Karpas-422 (cell line): ENCODE measurements around the gene CADM3. TPM values are rescaled to one million over a fixed set of nuclear protein-coding genes. Genes with fewer than 3 reads are reported as not detected.

ENCODE experiments used
- DNase-seq: peaks from one replicate; pipeline ENCODE4 v3.0.0-alpha.2; 2015
- H2AFZ ChIP-seq: fragments of 200-600 bp; sonication (generic); 2 replicates; pipeline ENCODE4 v1.6.1; 2014; ENCODE audit warnings: antibody characterized with exemption, low read length, mixed read lengths
- H3K27ac ChIP-seq: fragments of 200-600 bp; sonication (generic); 2 replicates; pipeline ENCODE4 v1.5.1; 2014; ENCODE audit warnings: mild to moderate bottlenecking, low read length, moderate library complexity
- H3K27me3 ChIP-seq: fragments of 200-600 bp; sonication (generic); 2 replicates; pipeline ENCODE4 v1.6.1; 2014; ENCODE audit warnings: low read length, mixed read lengths
- H3K36me3 ChIP-seq: fragments of 200-600 bp; sonication (generic); 2 replicates; pipeline ENCODE4 v1.6.1; 2014; ENCODE audit warnings: low read length, mixed read lengths; ENCODE audit not compliant: insufficient read depth
- H3K4me1 ChIP-seq: fragments of 200-600 bp; sonication (generic); 2 replicates; pipeline ENCODE4 v1.6.1; 2014; ENCODE audit warnings: mild to moderate bottlenecking, low read length, mixed read lengths
- H3K4me2 ChIP-seq: fragments of 200-600 bp; sonication (generic); 2 replicates; pipeline ENCODE4 v1.6.1; 2014; ENCODE audit warnings: low read length, low read depth, mild to moderate bottlenecking; ENCODE audit not compliant: poor library complexity, severe bottlenecking
- H3K4me3 ChIP-seq: fragments of 200-600 bp; sonication (generic); 2 replicates; pipeline ENCODE4 v1.5.1; 2014; ENCODE audit warnings: mild to moderate bottlenecking, antibody characterized with exemption, low read length, mixed read lengths
- H3K79me2 ChIP-seq: fragments of 200-600 bp; sonication (generic); 2 replicates; pipeline ENCODE4 v1.6.1; 2014; ENCODE audit warnings: mild to moderate bottlenecking, low read length, mixed read lengths
- H3K9ac ChIP-seq: fragments of 200-600 bp; sonication (generic); 2 replicates; pipeline ENCODE4 v1.6.0; 2014; ENCODE audit warnings: low read length
- H3K9me2 ChIP-seq: fragments of 200-600 bp; sonication (generic), shearing (Covaris generic); replicated peaks from 2 replicates; pipeline ENCODE4 v1.6.0; 2014; ENCODE audit warnings: mild to moderate bottlenecking, low read length, moderate library complexity; ENCODE audit not compliant: insufficient read depth
- H3K9me3 ChIP-seq: fragments of 300-700, 200-600 bp; sonication (generic); 2 replicates; pipeline ENCODE4 v1.6.1; 2014; ENCODE audit warnings: low read length, mixed read lengths
- H4K20me1 ChIP-seq: fragments of 200-600 bp; sonication (generic); 2 replicates; pipeline ENCODE4 v1.6.1; 2014; ENCODE audit warnings: mild to moderate bottlenecking, antibody characterized with exemption, low read length, low read depth; ENCODE audit not compliant: insufficient read depth
- total RNA-seq: library from RNA; depleted of rRNA; stranded (reverse); fragments of >200 nt; shearing (Covaris generic); gene quantifications from 2 replicates; pipeline ENCODE4 v1.2.3, GENCODE V29; 2014; ENCODE audit warnings: low replicate concordance

The CADM3 gene
- total RNA-seq, 1 experiment from 2014 or later: not detected

DNA sequence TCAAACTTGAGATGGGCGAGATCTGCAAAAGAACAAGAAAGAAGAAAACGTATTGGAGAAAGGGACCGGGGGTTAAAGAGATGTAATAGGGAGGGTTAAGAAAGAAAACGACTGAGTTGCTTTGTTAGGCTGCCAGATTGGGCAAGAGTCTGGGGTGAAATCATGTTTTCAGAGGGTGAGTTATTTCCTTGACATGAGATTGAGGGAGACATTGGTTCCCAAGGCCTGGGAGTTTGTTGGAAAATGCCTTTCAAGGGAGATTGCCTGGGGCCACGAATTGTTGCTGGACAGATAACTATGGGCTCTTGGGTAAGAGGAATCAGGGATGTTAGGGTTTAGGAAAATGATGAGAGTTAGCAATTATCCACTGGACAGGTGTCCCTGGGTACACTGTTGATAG, 776 bp upstream of the CADM3 start:
- Histone ChIP-seq H4K20me1 (no peaks in the 10 kb centered on the region), H3K79me2 (no peaks in the 10 kb centered on the region), H3K36me3 (no peaks in the 10 kb centered on the region), H3K9me3 (no peaks in the 10 kb centered on the region), H2AFZ (no peak overlapping the region), H3K4me2 (no peak overlapping the region), H3K9me2 (no peaks in the 10 kb centered on the region), H3K4me3 (no peak overlapping the region), H3K9ac (no peak overlapping the region), H3K27ac (no peak overlapping the region), H3K27me3 (no peaks in the 10 kb centered on the region), H3K4me1 (no peaks in the 10 kb centered on the region)
- no peak for DNase-seq

DNA sequence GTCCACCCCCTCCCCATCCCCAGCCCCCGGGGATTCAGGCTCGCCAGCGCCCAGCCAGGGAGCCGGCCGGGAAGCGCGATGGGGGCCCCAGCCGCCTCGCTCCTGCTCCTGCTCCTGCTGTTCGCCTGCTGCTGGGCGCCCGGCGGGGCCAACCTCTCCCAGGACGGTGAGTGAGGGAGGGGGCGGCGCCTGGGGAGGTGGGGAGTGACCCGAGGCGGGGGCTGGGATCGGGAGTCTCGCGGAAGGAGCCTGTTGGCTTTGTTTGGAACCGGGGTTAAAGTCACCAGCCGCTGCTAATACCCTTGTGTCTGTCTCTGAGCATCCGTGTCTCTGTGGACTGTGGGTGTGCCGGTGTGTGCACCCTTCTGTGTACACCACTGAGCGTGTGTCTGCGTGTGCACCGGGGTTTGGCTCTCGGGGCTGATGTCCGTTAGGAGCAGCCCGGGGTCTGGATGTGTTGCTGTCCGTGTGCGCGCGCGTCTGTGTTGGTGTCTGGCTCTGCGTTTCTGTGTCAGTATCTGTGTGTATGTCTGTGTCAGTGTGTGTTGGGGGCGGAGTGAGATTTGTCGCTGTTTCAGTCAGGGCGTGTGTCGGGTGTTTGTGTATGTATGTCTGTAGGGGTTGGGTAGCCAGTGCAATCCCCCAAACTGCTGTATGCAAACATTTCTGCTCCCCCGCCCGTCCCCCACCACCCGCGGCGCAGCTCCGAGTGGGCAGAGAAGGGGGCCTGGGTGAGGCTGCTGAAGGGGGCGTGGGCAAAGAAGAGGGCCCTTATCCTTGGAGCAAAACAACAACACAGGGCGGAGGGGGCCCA, 480 bp downstream of the CADM3 start:
- Histone ChIP-seq H3K27me3 (no peaks in the 10 kb centered on the region), H3K4me3 (no peak overlapping the region), H3K27ac (no peak overlapping the region), H2AFZ (no peak overlapping the region), H3K9ac (no peak overlapping the region), H3K9me3 (no peaks in the 10 kb centered on the region), H4K20me1 (no peaks in the 10 kb centered on the region; the same call in 1 of the 2 replicates), H3K79me2 (no peaks in the 10 kb centered on the region), H3K36me3 (no peaks in the 10 kb centered on the region), H3K4me1 (no peaks in the 10 kb centered on the region), H3K9me2 (no peaks in the 10 kb centered on the region), H3K4me2 (no peak overlapping the region)
- DNase-seq: no peak

DNA sequence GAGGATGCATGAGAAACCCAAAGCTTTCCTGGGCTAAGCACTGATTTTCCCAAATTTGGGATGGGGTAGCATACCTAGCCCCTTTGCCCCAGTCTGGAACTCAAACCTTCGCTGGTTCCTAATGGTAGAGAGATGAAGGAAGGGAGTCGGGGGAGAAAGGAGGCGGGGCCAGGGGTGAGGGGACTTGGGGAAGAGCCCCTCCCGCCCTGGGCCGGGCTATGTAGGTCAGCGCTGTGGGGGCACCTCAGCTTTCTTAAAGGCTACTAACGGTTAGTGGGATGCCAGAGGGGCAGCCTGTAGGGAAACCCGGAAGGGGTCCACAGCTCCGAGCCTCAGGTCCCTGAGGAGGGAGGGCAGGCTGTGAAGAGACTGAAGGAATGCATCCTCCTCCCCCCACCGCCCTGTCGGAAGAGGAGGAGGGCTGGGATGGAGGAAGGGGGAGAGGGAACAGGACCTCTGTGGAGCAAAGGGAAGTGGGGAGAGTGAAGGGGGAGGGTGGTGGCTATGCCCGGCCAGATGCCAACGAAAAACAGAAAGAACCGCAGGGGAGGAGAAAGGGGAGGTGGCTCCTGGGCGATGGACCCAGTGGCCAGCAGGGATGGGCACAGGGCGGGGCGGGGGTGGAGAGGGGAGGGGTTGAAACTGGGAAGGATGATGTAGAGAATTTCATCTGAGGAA, 1.3 kb downstream of the CADM3 start:
- Histone ChIP-seq H3K79me2 (no peaks in the 10 kb centered on the region), H3K36me3 (no peaks in the 10 kb centered on the region), H3K4me1 (no peaks in the 10 kb centered on the region), H3K27ac (no peak overlapping the region), H3K27me3 (no peaks in the 10 kb centered on the region), H3K9ac (no peak overlapping the region), H3K4me2 (no peak overlapping the region), H3K4me3 (no peak overlapping the region), H3K9me2 (no peaks in the 10 kb centered on the region), H3K9me3 (no peaks in the 10 kb centered on the region), H4K20me1 (peaks cover 3% of the 10 kb centered on the region; the same call in 1 of the 2 replicates), H2AFZ (no peak overlapping the region)
- DNase-seq: no peak

DNA sequence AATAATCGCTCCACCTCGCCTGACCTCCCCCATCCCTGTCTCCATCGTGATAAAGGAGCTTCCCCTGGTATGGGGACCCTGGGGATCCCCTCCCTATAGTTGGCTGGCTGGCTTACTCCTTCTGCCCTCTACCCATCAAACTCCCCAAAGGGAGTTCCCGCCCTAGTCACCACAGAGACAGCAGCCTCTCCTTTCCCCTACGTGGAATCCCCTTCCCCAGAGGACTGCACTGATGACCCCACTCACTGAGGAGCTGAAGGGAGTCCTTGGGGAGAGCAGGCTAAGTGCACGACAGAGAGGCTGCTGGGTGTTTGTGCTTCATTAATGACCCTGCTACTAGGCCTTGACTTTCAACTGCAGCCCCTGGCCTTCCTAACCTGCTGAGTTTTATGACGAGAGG, 1.9 kb downstream of the CADM3 start:
- no peak overlapping the region for H2AFZ ChIP-seq
- H3K4me1 ChIP-seq: no peaks in the 10 kb centered on the region
- peaks cover 3% of the 10 kb centered on the region; the same call in 1 of the 2 replicates for H4K20me1 ChIP-seq
- H3K36me3 ChIP-seq: no peaks in the 10 kb centered on the region
- H3K4me2 ChIP-seq: no peak overlapping the region
- H3K9ac ChIP-seq: no peak overlapping the region
- no peaks in the 10 kb centered on the region for H3K9me2 ChIP-seq
- no peaks in the 10 kb centered on the region for H3K79me2 ChIP-seq
- H3K4me3 ChIP-seq: no peak overlapping the region
- DNase-seq: no peak
- no peaks in the 10 kb centered on the region for H3K27me3 ChIP-seq
- no peak overlapping the region for H3K27ac ChIP-seq
- no peaks in the 10 kb centered on the region for H3K9me3 ChIP-seq

DNA sequence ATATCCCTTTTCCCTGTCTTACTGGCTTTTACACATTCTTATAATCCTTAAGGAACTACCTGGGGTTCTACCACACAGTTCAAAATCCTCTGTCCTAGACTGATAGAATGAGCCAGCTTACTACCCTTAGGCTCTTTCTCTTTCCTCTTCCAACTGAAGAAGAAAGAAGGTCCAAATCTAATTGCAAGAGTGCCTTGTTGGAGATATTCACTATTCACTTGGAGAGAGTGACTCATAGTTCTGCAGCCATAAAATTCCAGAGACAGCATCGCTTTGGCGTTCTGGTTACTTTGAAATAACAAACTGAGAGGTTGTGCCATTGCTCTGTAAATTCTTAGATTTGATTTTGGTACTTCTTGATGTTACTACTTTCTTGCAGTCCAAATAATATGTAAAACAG, 4.2 kb downstream of the CADM3 start:
- Histone ChIP-seq H3K4me3 (no peak overlapping the region), H3K9me3 (no peaks in the 10 kb centered on the region), H3K4me2 (no peak overlapping the region), H3K79me2 (no peaks in the 10 kb centered on the region), H3K36me3 (no peaks in the 10 kb centered on the region), H3K27ac (no peak overlapping the region), H3K9ac (no peak overlapping the region), H3K4me1 (no peaks in the 10 kb centered on the region), H2AFZ (no peak overlapping the region), H3K9me2 (no peaks in the 10 kb centered on the region), H4K20me1 (peaks cover 3% of the 10 kb centered on the region; the same call in 1 of the 2 replicates), H3K27me3 (no peaks in the 10 kb centered on the region)
- DNase-seq: no peak

DNA sequence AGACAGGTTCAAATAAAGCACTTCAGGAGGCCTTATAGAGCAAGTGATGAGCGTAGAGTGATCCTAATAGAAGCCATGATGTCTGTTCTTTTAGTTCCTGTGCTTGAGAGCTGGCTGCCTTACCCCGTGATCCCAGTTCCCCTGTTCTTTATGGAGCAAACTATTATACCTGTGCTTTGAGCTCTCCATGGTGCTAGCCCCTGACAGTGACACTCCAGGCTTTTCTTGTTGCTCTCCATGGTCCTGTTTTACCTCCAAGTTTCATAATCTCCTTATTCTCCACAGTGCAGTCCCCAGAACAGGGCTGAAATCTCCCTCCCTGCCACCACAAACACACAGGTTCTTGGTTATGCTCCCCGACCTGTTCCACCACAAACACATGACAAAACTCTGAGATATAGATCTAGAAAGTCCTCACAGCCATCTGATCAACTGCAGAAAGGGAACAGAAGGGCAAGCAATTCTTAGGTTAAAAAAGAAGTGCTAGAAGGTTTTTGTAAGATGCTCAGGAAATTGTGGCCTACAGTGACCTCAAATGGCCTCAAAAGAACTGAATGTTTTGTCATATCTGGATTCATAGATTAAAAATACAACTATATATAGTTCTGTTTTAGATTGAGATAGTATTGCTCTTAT, 6.0 kb downstream of the CADM3 start:
- Histone ChIP-seq H3K9ac (no peak overlapping the region), H3K9me2 (no peaks in the 10 kb centered on the region), H3K9me3 (no peaks in the 10 kb centered on the region), H3K4me3 (no peak overlapping the region), H3K4me1 (no peaks in the 10 kb centered on the region), H3K79me2 (no peaks in the 10 kb centered on the region), H3K4me2 (no peak overlapping the region), H4K20me1 (peaks cover 3% of the 10 kb centered on the region; the same call in 1 of the 2 replicates), H3K36me3 (no peaks in the 10 kb centered on the region), H2AFZ (no peak overlapping the region), H3K27ac (no peak overlapping the region), H3K27me3 (no peaks in the 10 kb centered on the region)
- DNase-seq: peak; percentile 82

DNA sequence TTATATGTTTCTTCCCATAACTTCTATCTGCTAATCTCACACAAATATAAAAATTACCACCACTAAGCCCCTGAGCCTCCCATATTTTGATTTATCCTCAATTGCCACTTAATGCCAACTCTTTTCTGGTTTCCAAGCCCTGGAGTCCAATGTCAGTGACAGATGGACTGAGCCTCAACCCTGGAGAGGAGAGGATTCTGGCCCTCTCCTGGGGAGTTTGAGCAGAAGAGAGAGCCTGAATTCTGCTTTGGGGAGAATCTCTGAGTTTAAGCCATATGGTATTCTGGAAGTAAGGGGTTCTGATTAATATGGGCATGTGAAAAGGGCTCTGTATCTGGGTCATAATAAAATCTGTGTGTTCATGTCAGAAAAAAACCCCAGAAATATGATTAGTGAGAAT, 8.5 kb downstream of the CADM3 start:
- no peaks in the 10 kb centered on the region for H3K36me3 ChIP-seq
- no peaks in the 10 kb centered on the region for H3K27me3 ChIP-seq
- no peak overlapping the region for H3K9ac ChIP-seq
- peaks cover 3% of the 10 kb centered on the region; the same call in 1 of the 2 replicates for H4K20me1 ChIP-seq
- H3K9me2 ChIP-seq: no peaks in the 10 kb centered on the region
- H3K4me1 ChIP-seq: no peaks in the 10 kb centered on the region
- no peak overlapping the region for H3K4me2 ChIP-seq
- no peak overlapping the region for H3K4me3 ChIP-seq
- H2AFZ ChIP-seq: no peak overlapping the region
- no peak overlapping the region for H3K27ac ChIP-seq
- no peaks in the 10 kb centered on the region for H3K9me3 ChIP-seq
- no peak for DNase-seq
- H3K79me2 ChIP-seq: no peaks in the 10 kb centered on the region

DNA sequence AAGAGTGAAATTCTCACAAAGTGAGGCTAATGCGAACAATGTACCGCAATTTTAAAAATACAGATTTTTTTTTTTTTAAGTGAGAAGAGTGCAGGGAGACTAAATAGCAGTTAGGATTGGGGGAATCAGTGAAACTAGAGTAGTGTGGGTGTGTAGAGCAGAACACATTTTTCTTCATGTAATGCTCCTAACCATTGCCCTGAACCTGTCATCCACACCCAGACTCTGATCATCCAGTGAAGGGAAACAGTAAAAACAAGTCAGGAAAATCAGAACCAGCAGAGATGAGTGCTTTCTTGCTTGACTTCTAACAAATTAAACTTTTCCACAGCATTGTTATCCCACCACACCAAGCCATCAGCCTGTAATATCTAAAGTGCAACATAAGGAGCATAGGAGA, 9.1 kb downstream of the CADM3 start:
- H3K27me3 ChIP-seq: no peaks in the 10 kb centered on the region
- no peak overlapping the region for H3K4me2 ChIP-seq
- no peak overlapping the region for H3K9ac ChIP-seq
- H3K79me2 ChIP-seq: no peaks in the 10 kb centered on the region
- H3K36me3 ChIP-seq: no peaks in the 10 kb centered on the region
- no peak overlapping the region for H3K4me3 ChIP-seq
- no peak for DNase-seq
- no peak overlapping the region for H3K27ac ChIP-seq
- no peak overlapping the region for H2AFZ ChIP-seq
- no peaks in the 10 kb centered on the region for H3K9me3 ChIP-seq
- no peaks in the 10 kb centered on the region for H3K4me1 ChIP-seq
- H4K20me1 ChIP-seq: peaks cover 3% of the 10 kb centered on the region; the same call in 1 of the 2 replicates
- H3K9me2 ChIP-seq: no peaks in the 10 kb centered on the region
